IPS-18c (cell line): Measurements from ENCODE around the gene RENBP.

Source experiments
- H3K4me3 ChIP-seq: 2 replicates; pipeline ENCODE4 v1.7.0; 2013; ENCODE audit warnings: low read depth, mild to moderate bottlenecking, low read length, moderate library complexity; ENCODE audit not compliant: insufficient read depth
- H3K9me3 ChIP-seq: one replicate; pipeline ENCODE4 v1.6.1; 2013; ENCODE audit warnings: mild to moderate bottlenecking, low read length, moderate library complexity; ENCODE audit not compliant: control insufficient read depth, insufficient read depth

Gene RENBP

GRCh38 chrX:153945956-153946943 lies 1.8 kb upstream of the RENBP start:
- Histone ChIP-seq H3K4me3 (no peak overlapping the region), H3K9me3 (peaks cover 2% of the 10 kb centered on the region)

DNA sequence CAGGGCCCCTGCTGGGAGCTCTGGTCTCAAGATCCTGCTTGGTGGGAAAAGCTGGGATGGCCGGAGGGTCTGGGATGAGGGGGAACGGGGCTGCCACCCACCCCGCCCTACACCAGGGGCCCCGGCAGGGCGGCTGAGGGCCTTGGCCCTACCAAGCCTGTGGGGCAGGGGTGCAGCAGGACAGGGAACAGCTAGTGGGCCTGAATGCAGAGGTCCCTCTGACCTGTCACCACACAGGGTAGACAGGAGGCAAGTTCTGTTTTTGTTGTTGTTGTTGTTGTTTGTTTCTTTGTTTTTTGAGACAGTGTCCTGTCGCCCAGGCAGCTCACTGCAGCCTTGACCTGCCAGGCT lies 332 bp upstream of the RENBP start:
- H3K9me3 ChIP-seq, result peaks cover 2% of the 10 kb centered on the region
- peak overlapping the region; percentile 28; the same call in 1 of the 2 replicates for H3K4me3 ChIP-seq

GRCh38 chrX:153941336-153942252 lies 2.8 kb downstream of the RENBP start:
- Histone ChIP-seq H3K9me3 (peaks cover 5% of the 10 kb centered on the region), H3K4me3 (no peak overlapping the region)

- Histone ChIP-seq H3K9me3 (peaks cover 3% of the 10 kb centered on the region), H3K4me3 (no peak overlapping the region)
Measured at GRCh38 chrX:153939573-153939972, 4.9 kb downstream of the RENBP start.

GRCh38 chrX:153938226-153938786 lies 6.1 kb downstream of the RENBP start:
- Histone ChIP-seq H3K9me3 (peaks cover 3% of the 10 kb centered on the region), H3K4me3 (no peak overlapping the region)

- no peak overlapping the region for H3K4me3 ChIP-seq
- H3K9me3 ChIP-seq, result peaks cover 7% of the 10 kb centered on the region
Measured at GRCh38 chrX:153937056-153937455, 7.4 kb downstream of the RENBP start.

DNA sequence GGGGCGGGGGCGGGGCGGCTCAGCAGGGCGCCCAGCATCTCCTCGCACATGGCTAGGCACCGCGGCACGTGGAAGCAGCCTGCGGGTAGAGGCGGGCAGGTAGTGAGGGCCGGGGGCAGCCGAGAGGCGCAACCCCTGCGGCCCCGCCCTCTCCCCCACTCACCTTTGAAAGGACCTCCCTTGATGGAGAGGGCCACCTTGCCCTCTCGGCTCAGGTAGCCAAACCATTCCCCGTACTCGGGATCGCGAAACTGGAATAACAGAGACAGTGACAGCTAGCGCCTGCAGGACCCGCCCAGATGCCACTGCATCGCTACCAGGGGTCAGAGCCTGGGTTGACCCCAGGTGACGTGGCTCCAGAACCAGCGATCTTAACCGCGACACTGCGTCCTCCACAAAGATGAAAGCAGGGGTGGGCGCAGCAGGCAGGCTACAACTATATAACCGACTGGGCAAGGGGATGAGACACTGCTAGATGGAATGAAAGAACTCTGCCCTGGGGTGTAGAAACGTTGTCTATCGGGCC lies 9.1 kb downstream of the RENBP start:
- H3K9me3 ChIP-seq, result peaks cover 9% of the 10 kb centered on the region
- peak overlapping the region; percentile 4; the same call in 1 of the 2 replicates for H3K4me3 ChIP-seq

DNA sequence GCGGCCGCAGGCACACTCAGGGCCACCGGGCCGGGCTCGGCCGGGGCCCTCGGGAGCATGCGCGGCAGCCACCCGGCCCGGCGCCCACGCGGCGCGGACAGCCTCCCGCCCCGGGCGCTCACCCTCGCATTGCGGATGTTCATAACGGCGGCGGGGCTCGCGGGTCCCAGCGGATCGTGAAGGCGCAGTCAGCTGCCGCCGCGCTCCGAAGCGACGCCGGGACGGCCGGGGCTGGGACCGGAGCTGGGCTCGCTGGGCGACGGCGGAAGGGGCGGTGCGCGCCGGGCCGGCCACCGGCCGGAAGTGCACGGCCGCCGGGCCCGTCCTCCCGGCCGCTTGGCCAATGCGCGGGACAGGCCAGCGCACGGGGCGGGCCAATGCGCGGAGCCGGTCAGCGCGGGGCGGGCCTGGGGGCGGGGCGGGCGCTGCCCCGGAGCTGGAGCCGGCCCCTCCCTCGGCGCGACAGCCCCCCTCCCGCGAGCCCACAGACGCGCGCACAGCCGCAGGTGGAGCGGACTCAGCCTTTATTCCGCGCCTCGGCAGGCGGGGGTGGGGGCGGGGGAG lies 9.6 kb downstream of the RENBP start, which contains the start of gene NAA10:
Gene NAA10 (minus strand): TSS at position 276 of the 564 bp plus-strand sequence. CDS start 133 bp downstream, at position 143.
- H3K4me3 ChIP-seq, result peak within 1 kb of the TSS; percentile 63
- H3K9me3 ChIP-seq, result peaks cover 9% of the 10 kb centered on the region

GRCh38 chrX:153934148-153934761 lies 10.2 kb downstream of the RENBP start:
- peak overlapping the region; percentile 63 for H3K4me3 ChIP-seq

GRCh38 chrX:153933748-153934147 lies 10.7 kb downstream of the RENBP start:
- Histone ChIP-seq H3K9me3 (peaks cover 9% of the 10 kb centered on the region), H3K4me3 (peak overlapping the region; percentile 63)

More at GRCh38 chrX:153934148-153934761, 10.2 kb downstream of the RENBP start:
- peaks cover 9% of the 10 kb centered on the region for H3K9me3 ChIP-seq

DNA sequence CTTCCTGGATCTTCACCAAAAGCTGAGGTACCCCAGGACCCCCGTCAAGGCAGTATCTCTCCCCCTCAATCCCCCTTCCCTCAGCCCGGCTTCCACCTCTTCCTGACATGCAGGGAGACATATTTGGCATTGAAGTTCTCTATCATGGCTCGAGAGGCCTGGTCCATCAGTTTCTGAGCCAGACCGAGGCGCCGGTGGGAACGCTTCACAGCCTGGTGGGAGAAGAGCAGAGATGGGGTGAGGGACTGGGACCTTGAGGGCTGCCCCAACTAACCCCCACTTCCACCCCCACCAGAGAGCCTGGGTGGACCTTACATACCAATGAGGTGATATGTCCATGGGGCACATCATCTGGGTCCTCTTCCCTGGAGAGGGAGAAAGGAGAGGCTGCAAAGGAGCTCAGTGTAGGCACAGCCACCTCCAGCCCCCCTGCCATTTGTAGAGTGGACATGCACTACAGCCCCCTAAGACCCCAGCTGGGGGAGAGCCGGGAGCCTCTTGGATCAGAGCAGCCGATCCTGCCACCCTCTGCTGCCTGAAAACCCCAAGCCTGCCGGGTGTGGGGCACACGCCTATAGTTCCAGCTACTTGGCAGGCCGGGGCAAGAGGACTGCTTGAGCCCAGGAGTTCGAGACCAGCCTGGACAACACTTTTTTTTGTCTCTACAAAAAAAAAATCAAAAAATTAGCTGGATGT lies 12.1 kb downstream of the RENBP start:
- Histone ChIP-seq H3K4me3 (no peak overlapping the region; the same call in 1 of the 2 replicates), H3K9me3 (peaks cover 6% of the 10 kb centered on the region)

DNA sequence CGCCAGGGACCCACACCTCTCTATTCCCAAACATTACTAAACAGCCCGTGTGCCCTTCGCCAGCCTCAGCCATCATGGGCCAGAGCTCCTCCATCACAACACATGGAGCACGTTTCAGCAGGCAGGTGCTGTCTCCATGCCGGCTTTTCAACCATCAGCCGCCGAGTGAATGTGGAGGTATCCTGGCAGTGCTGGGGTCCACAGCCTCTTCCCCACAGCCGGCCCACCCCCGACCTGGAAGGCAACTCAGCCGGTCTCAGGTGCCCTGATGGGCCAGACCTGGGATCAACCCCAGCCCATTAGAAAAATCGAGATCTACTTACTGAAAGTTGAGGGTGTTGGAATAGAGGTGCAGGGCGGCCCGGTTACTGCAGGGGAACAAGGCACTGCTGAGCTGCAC lies 12.7 kb downstream of the RENBP start:
- Histone ChIP-seq H3K9me3 (peaks cover 6% of the 10 kb centered on the region), H3K4me3 (no peak overlapping the region; the same call in 1 of the 2 replicates)

DNA sequence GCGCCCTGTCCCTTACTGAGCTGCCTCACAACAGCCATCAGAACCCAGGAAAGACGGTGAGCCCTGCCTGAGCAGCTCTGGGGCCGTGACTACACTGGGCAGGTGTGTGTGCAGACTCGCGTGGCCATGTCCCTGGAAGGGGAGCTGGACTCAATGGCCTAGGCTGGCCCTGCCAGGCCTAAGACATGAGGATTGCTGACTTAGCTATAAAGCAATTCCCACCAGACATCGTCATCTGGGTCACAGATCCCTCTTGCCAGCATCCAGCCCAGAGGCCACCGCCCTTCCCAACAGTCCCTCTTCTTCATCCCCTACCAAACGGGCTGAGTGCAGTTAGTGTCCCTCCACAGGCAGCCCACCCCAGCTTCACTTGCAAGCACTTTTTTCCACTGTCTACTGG lies 13.3 kb downstream of the RENBP start:
- H3K9me3 ChIP-seq, result peaks cover 6% of the 10 kb centered on the region
- no peak overlapping the region for H3K4me3 ChIP-seq

DNA sequence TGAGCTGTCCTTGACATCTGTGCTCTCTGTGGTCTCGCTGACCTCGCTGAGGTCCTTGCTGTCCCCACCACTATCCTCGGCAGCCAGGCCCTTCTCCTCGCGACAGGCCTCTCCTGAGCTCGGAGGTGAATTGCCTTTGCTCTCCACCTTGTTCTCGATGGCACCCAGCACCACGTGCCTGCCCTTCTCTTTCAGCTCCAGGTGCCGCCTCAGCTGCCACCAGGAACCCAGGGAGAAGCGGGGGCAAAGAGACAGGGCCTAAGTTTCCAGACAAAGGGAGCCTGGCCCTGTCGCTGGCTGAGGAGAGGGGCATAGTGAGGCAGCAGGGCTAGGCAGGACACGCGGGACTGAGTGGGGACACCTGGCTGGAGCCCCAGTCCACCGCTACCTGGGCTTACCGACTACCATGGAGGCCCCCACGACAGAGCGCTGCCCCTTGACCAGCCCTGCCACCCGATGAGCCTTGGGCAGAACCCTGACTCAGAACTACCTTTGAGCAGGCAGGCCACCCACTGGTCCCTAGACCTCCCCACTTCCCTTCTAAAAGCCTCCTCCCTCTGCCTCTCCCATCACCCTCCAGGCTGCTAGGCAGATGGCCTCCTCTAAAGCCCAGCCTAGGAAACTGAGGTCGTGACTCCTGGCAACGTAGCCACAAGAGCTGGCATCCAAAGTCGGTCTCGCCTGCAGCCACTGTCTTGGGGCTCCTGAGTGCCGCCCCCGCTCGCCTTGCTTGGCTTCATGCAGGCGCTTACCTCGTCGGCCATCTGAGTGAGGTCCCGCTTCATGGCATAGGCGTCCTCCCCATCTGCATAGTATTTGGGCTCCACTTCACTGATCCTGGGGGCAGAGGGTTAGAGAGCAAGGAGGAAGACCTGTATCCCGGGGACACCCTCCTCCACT lies 14.2 kb downstream of the RENBP start:
- H3K9me3 ChIP-seq, result peaks cover 6% of the 10 kb centered on the region
- H3K4me3 ChIP-seq, result no peak overlapping the region

- no peak overlapping the region for H3K4me3 ChIP-seq
- H3K9me3 ChIP-seq, result peaks cover 6% of the 10 kb centered on the region
Measured at GRCh38 chrX:153929576-153929975, 14.9 kb downstream of the RENBP start.
